K562 (cell line): ENCODE measurements around the gene SLC48A1. TPM values are rescaled to one million over a fixed set of nuclear protein-coding genes. Genes with fewer than 3 reads are reported as not detected.

Experiments
- ARHGAP35 ChIP-seq: fragments of 450-650 bp; IDR thresholded peaks from 2 replicates; pipeline ENCODE4 v1.6.1; 2018; ENCODE audit not compliant: partially characterized antibody
- CREBBP ChIP-seq: IDR thresholded peaks from one replicate; pipeline ENCODE4 v1.6.1; 2012; ENCODE audit warnings: low read depth, mild to moderate bottlenecking, control low read depth, inconsistent platforms, low read length
- MCM7 ChIP-seq, 2 experiments: fragments of 450-650 bp; IDR thresholded peaks; 2 replicates each; pipeline ENCODE4 v1.6.1; 2016 to 2018
- NFRKB ChIP-seq: fragments of 450-650 bp; IDR thresholded peaks from 2 replicates; pipeline ENCODE4 v1.6.1; 2016; ENCODE audit warnings: low read depth
- PHF8 ChIP-seq: fragments of 200-600 bp; sonication (generic); IDR thresholded peaks from 2 replicates; pipeline ENCODE4 v1.6.1; 2012; ENCODE audit warnings: mixed run types, mild to moderate bottlenecking, inconsistent platforms, low read length, moderate library complexity, borderline replicate concordance
- REST ChIP-seq, 2 experiments: fragments of 450-650 bp; formaldehyde crosslinking in 1 of 2; IDR thresholded peaks; 2 replicates each; pipeline versions ENCODE4 v1.4.0 to v1.6.1; 2014 to 2020; ENCODE audit warnings: mild to moderate bottlenecking in 2 of 2, borderline replicate concordance in 1 of 2, low read depth in 1 of 2
- TCF7 ChIP-seq: sonication (generic); IDR thresholded peaks from 2 replicates; pipeline ENCODE4 v1.6.1; 2016; ENCODE audit warnings: antibody characterized with exemption, borderline replicate concordance
- ZNF12 ChIP-seq: sonication (generic); formaldehyde crosslinking; IDR thresholded peaks from 2 replicates; pipeline ENCODE4 v1.4.0; 2020; ENCODE audit warnings: mild to moderate bottlenecking, missing genetic modification reagents
- ZNF274 ChIP-seq: IDR thresholded peaks from 2 replicates; pipeline ENCODE4 v1.6.1; 2011; ENCODE audit warnings: low read depth, mild to moderate bottlenecking, low read length, moderate library complexity, borderline replicate concordance
- ZNF316 ChIP-seq: fragments of 450-650 bp; IDR thresholded peaks from 2 replicates; pipeline ENCODE4 v1.6.1; 2016
- ZNF586 ChIP-seq: fragments of 450-650 bp; formaldehyde crosslinking; conservative IDR thresholded peaks from 2 replicates; pipeline ENCODE4 v1.4.0; 2020; ENCODE audit warnings: mild to moderate bottlenecking, moderate library complexity
- ZNF76 ChIP-seq: fragments of 250-450 bp; sonication (Bioruptor Pico); IDR thresholded peaks from 2 replicates; pipeline ENCODE4 v1.4.0; 2020; ENCODE audit warnings: mild to moderate bottlenecking, moderate library complexity, borderline replicate concordance
- ZSCAN29 ChIP-seq: fragments of 450-650 bp; IDR thresholded peaks from 2 replicates; pipeline ENCODE4 v1.6.1; 2017
- polyA plus RNA-seq, 8 experiments: library from polyadenylated mRNA; depleted of rRNA in 4 of 8; stranded (reverse) in 5 of 8; unstranded in 3 of 8; fragments of >200 nt; fragmentation: Nextera tagmentation in 2 of 8; fragmentation: Illumina TruSeq in 1 of 8; extraction: Ambion mirVana in 2 of 8; extraction: Trizol in 1 of 8; gene quantifications; 2 replicates each; pipeline versions ENCODE4 v1.2.1 to v1.2.3, GENCODE V29; 2011 to 2014; ENCODE audit warnings: inconsistent platforms in 1 of 8, missing spikeins in 1 of 8
- total RNA-seq, 7 experiments: library from RNA; depleted of rRNA in 6 of 7; stranded (reverse); fragments of >200 nt in 6 of 7; fragmentation: Illumina TruSeq in 2 of 7; extraction: Trizol in 2 of 7; gene quantifications; 2 replicates each; pipeline versions ENCODE4 v1.2.1 to v1.2.3, GENCODE V29; 2011 to 2021; ENCODE audit warnings: low replicate concordance in 1 of 7
- TF ChIP-seq, protein P1 (sequence below): fragments of 250-450 bp; sonication (Bioruptor Pico); IDR thresholded peaks from 2 replicates; pipeline ENCODE4 v1.4.0; 2020; ENCODE audit warnings: mild to moderate bottlenecking, moderate library complexity
- TF ChIP-seq, protein P2 (sequence below): fragments of 450-650 bp; IDR thresholded peaks from 2 replicates; pipeline ENCODE4 v1.6.1; 2016; ENCODE audit warnings: low read depth, mild to moderate bottlenecking, moderate library complexity

The SLC48A1 gene
- total and polyA plus RNA-seq, 9 of the 15 experiments (the other 6 are each of a cell fraction or from before 2014, with no cell fraction given): 10.7 to 37.5 (median 18.7) TPM

DNA sequence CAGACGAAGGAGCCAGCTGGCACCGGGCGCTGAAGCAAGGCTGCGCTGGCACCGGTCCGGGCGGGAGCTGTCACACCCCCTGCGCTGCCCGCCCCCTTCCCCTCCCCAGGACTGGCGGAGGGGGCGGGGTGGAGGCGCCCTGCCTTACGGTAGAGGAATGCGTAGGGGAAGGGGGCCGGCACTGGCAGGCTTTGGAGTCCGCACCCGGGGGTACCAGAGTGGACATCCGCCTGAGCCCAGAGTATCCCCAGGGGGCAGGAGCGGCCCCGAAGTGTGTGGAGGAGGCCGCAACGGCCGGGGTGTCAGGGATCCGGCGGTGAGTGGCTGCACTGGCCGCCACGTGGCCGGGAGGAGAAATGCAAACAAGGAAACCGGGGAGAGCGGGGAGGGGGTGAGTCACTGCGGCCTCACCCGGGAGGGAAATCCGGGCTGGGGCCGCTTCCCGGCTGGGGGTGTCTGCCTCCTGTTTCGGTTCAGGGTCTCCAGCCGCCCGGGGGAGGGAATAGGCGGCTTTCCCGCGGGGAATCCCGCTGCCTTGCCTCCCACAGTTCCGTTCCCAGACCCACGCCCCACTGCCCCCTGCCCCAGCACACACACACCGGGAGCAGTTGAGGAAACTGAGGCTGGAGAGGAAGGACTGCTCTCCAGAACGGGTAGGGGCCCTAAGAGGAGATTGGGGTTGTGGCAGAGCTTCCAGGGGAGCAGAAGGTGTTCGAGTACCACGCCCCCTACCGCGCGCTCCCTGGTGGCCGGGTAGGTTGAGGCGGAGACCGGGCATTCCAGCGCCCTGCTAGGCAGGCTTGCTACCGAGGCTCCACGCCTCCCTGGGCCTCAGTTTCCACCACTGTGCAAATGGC, 14.0 kb upstream of the SLC48A1 start, which contains the start of gene RAPGEF3 (continued):
- TF ChIP-seq CREBBP (no peak), ARHGAP35 (no peak), TCF7 (no peak), ZNF586 (CRISPR knock-in tag) (no peak), ZNF274 (no peak), PHF8 (peak; percentile 53; the same call in 1 of the 2 replicates), MCM7 (IDR thresholded peaks at IDR 0.05) (no peak), ZNF76 (CRISPR knock-in tag) (no peak), REST (IDR thresholded peaks at IDR 0.05; ENCODE audit: borderline replicate concordance) (peak; percentile 20), REST (CRISPR knock-in tag; IDR thresholded peaks at IDR 0.05; ENCODE audit: low read depth) (no peak), ZNF316 (no peak), ZNF12 (CRISPR knock-in tag) (no peak), NFRKB (no peak), ZSCAN29 (no peak)
- TF ChIP-seq, protein P1, sequence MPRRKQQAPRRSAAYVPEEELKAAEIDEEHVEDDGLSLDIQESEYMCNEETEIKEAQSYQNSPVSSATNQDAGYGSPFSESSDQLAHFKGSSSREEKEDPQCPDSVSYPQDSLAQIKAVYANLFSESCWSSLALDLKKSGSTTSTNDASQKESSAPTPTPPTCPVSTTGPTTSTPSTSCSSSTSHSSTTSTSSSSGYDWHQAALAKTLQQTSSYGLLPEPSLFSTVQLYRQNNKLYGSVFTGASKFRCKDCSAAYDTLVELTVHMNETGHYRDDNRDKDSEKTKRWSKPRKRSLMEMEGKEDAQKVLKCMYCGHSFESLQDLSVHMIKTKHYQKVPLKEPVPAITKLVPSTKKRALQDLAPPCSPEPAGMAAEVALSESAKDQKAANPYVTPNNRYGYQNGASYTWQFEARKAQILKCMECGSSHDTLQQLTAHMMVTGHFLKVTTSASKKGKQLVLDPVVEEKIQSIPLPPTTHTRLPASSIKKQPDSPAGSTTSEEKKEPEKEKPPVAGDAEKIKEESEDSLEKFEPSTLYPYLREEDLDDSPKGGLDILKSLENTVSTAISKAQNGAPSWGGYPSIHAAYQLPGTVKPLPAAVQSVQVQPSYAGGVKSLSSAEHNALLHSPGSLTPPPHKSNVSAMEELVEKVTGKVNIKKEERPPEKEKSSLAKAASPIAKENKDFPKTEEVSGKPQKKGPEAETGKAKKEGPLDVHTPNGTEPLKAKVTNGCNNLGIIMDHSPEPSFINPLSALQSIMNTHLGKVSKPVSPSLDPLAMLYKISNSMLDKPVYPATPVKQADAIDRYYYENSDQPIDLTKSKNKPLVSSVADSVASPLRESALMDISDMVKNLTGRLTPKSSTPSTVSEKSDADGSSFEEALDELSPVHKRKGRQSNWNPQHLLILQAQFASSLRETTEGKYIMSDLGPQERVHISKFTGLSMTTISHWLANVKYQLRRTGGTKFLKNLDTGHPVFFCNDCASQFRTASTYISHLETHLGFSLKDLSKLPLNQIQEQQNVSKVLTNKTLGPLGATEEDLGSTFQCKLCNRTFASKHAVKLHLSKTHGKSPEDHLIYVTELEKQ: no peak
- TF ChIP-seq, protein P2, sequence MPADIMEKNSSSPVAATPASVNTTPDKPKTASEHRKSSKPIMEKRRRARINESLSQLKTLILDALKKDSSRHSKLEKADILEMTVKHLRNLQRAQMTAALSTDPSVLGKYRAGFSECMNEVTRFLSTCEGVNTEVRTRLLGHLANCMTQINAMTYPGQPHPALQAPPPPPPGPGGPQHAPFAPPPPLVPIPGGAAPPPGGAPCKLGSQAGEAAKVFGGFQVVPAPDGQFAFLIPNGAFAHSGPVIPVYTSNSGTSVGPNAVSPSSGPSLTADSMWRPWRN: no peak
